HG03066 (cell line): ENCODE results near the gene ESPNL.

ENCODE experiments used
- ATAC-seq: cut with Tn5 transposase; IDR thresholded peaks from one replicate; pipeline ENCODE4 v1.9.1; 2021; ENCODE audit warnings: low read depth; ENCODE audit not compliant: unreplicated experiment

ESPNL gene

DNA sequence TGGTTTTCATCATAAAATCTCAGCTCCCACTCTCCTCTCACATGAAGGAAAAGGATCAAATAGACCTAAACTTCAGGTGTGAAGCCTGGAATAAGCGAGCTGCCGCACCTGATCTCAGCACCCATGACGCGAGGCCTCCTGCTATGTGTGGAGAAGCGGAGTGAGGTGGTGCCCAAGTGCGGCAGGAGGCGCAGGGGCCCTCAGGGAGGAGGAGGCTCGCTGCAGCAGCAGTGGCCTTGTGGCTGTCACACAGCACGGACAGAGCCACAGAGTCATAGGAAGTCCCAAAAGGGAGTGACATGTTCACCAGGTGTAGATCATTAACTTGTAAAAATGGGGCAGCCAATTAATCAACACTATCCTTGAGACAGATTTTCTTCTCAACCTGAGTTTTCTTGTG, 30.3 kb upstream of the ESPNL start:
- ATAC-seq: no peak

- ATAC-seq: no peak
Observed at GRCh38 chr2:238075397-238075796, 24.7 kb upstream of the ESPNL start.

- no peak for ATAC-seq
Observed at GRCh38 chr2:238077292-238077691, 22.8 kb upstream of the ESPNL start.

DNA sequence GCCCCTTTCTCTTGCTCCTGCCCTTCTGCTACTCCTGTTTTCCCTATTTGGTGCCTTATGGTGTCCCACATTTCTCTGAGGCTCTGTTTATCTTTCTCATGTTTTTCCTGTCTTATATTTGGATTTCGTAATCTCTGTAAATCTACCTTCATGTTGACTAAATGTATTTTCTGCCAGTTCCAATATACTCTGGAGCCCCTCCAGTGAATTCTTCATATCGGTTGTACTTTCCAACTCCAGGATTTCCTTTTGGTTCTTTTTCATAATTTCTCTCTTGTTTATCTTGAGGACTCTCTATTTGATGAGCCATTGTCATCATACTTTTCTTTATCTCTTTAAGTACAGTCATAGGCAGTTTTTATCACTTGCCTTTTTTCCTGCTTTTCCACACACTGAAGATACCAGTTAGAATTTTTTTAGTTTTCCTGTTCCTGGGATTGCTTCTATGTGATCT, 20.2 kb upstream of the ESPNL start:
- no peak for ATAC-seq

- ATAC-seq: no peak
Observed at GRCh38 chr2:238080518-238080917, 19.6 kb upstream of the ESPNL start.

DNA sequence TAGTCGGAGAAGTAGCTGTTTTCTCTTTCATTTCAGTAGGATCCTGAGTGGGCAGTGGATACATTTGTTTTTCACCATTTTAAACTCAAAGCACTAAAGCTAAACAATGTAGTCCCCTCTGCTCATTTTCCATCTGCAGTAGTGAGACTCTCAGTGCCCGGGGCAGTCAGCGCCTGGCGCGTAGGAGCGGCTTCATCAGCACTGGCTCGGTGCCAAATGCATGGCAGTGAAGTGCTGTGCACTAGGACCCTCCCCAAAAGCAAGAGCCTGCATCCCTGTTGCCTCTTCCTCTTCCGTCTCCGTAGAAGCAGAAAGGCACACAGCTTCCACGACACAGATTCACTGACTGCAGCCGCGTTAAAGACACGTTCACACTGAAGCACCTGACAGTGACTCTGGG, 19.0 kb upstream of the ESPNL start:
- ATAC-seq: no peak

DNA sequence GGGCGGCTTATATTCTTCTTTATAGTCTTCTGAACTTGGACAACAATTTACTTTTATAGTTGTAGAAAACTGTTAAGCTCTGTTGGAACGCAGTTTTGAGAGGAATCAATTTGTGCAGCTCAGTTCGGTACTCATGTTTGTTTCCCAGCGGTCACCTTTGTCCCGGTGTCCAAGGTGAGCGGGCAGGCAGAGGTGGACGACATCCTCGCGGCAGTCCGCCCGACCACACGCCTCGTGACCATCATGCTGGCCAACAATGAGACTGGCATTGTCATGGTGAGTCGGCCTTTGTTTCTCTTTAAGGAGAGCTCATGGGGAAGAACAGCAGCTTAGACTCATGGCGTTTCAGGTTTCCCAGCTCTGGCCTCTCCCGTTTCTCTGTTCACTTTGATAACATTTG, 18.6 kb upstream of the ESPNL start:
- ATAC-seq: no peak

DNA sequence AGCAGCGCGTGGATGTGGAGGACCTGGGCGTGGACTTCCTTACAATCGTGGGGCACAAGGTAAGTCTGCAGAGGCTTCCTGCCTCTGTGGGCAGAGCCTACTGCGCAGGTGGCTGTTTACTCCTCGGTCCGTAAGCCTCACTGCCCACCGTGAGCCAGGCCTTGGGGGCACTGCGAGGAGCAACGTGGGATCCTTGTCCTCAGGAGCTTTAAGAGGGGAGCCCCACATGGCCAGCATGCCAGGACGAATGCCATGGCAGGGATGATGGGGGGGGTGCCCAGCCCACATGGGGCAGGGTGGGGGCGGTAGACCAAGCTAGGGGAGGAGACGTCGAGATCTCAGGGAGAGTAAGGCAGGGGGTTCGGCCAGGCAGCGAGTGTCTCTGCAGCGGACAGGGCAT, 18.0 kb upstream of the ESPNL start:
- no peak for ATAC-seq

DNA sequence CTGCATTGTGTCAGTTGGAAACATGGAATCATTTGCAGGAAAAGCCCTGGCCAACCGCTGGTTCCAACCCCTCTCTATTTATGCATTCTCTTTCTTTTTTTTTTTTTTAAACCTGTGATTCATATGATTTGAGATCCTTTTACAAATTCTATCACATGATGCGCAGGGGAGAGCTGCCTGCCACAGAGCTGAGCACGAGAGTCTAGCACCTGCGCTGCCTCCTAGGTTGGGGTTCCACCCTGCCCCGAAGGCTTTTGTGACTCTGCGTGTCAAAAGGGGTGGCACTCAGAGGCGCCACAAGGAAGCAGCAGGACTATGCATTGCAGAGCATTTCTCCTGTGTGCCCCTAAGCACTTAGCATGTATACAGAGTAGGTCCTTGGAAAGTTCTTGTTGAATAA, 17.3 kb upstream of the ESPNL start:
- ATAC-seq: no peak

GRCh38 chr2:238083919-238084318, 16.2 kb upstream of the ESPNL start:
- ATAC-seq: no peak

DNA sequence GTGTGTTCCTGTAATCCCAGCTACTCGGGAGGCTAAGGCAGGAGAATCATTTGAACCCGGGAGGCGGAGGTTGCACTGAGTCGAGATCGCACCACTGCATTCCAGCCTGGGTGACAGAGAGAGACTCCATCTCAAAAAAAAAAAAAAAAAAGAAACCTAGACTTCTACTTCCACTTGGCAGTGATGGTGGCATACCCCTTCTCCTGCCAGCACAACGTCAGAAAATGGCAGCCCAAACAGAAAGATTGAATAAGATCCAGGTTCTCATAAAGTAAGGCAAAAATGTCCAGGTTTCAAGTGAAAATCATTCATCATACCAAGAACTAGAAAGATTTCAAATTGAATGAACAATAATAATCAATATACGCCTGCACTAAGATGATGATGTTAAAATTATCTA, 15.4 kb upstream of the ESPNL start:
- no peak for ATAC-seq

DNA sequence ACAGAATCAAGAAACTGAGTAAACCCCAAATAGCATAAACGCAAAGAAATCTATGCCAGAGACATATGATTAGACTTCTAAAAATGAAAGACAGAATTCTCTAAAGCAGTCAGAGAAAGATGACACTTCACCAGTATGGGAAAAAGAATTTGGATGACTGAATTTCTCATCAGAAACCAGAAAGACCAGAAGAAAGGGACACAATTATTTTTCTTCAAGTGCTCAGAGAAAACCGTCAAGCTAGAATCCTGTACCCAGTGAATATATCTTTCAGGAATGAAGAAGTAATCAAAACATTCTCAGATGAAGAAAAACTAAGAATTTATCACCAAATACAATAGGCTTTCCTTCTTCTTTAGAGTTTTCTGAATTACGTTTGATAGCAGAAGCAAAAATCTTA, 14.2 kb upstream of the ESPNL start:
- ATAC-seq: no peak

GRCh38 chr2:238087211-238087610, 12.9 kb upstream of the ESPNL start:
- no peak for ATAC-seq

- no peak for ATAC-seq
Observed at GRCh38 chr2:238090887-238091286, 9.3 kb upstream of the ESPNL start.

DNA sequence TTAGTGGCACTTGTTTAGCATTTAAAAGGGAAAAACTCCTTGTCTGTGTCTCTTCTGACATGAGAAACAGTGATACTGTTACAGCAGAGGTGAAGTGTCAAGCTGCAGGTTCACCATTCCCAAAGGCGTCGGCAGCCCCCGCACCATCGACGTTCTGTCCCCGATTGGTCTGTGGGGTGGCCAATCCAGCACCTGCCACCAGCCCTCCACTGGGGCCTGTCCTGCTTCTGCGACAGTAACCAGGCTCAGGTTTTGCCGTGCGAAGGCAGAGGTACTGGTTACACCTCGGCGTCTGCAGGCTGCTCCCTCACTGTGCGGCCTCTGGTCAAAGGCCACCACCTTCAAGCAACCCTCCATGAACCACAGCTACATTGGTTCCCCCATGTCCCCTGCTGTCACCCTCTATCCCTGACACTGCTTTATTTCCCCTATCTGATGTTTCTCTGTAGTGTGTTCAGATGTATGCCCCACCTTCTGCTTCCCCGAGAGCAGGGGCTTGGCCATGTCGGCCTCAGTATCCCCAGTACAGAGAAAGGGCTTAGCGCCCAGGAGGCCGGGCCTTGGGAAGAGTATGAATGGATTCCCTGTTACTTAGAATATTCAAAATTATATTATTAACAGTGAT, 8.6 kb upstream of the ESPNL start:
- no peak for ATAC-seq

GRCh38 chr2:238092486-238093035, 7.6 kb upstream of the ESPNL start:
- ATAC-seq: no peak

DNA sequence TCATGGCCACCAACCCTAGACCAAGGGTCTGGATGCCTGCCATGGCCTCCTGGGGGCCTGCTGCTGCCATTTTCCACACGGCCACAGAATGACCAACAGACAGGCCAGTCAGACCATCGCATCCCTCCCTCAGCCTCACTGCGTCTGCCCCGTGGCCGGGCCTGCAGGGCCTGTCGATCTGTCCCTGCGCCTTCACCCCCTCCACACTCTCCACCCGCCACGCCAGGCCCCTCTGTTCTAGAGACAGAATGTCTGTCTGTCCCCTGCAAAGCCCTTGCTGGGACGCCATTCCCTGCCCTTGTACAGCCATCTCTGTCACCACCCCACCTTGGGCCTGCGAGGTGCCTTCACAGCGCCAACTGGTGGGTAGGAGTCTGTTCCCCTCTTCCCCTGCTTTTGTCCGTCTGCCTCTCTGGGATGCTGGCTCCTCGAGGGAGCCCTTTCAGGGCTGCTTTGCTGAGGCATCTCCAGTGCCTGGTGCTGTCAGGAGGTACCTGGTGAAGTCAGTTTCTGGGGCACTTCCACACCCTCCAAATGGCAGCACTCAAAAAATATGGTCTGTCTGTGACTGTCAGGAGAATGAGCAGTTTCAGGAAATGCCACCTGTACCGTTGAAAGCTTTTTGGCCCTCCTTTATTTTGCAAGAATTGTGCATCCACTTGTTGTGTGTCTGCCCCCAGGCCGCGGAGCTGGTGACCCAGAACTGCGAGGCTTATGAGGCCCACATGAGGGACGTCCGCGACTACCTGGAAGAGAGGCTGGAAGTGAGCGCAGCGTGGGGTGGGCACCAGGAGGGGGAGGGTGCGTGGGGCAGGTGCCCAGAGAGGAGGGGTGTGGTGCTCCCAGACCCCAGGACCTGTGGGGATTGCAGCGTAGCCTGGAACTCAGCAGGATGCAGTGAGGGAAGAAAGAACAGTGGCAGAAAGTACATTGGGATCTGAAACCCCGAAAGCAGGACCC, 6.7 kb upstream of the ESPNL start:
- ATAC-seq: no peak

GRCh38 chr2:238094438-238095022, 5.6 kb upstream of the ESPNL start:
- no peak for ATAC-seq

- ATAC-seq: no peak
Observed at GRCh38 chr2:238095143-238095542, 5.0 kb upstream of the ESPNL start.

DNA sequence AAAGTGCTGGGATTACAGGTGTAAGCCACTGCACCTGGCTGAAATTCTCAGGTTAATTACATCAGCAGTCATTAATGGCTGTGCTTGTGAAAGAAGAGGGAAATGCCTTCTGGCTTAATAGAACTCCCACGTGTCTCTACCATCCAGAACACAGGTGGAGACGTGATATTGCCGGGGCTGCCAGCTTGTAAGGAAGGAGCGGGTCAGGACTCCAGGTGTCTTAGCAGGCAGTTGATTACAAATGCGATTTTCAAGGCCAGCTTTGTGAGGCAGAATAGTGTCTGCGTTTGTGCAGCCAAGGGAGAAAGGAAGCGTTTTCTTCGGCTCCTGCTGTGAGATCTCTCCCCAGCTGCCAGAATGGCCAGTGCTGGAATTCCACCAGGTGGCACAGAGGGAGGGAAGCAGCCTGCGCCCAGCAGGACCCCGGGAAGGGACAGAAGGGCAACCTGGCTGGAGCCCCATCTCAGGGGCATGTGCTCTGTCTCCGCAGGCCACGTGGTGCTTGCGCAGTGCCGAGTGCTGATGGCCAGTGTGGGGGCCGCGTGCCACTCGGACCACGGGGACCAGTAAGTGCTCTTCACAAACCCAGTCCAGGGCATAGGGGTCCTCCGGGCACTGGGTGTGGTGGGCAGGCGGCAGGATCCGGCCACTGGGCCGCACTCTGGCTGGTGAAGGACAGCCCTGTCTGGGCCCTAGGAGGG, 3.7 kb upstream of the ESPNL start:
- no peak for ATAC-seq
